HCT116 (cell line): Measurements from ENCODE around the gene PSMB9. TPM values are rescaled to one million over a fixed set of nuclear protein-coding genes. Genes with fewer than 3 reads are reported as not detected.
A peak's percentile ranks its signal among the peaks of the same experiment; 100 is the strongest.

Source experiments
- ATAC-seq: fragments of 200-7000 bp; cut with Tn5 transposase; 2 replicates; pipeline ENCODE4 v1.9.1; 2020; ENCODE audit warnings: mild to moderate bottlenecking, moderate library complexity
- BruUV-seq: library from RNA; stranded (reverse); fragments of 400-500 nt; replicated peaks from 2 replicates; lab custom pipeline; 2021; lab: Mats Ljungman, UMichigan
- CTCF ChIA-PET: fragments of 300-600 bp; sonication (Branson Sonifier 250); formaldehyde crosslinking; loops from one replicate; lab custom pipeline; 2021; ENCODE audit warnings: antibody characterized with exemption; lab: Charles Lee
- POLR2A ChIA-PET: fragments of 300-600, 350-600 bp; sonication (Branson Sonifier 250); formaldehyde crosslinking; loops from one replicate; lab custom pipeline; 2021; ENCODE audit warnings: antibody characterized with exemption; lab: Charles Lee
- RAD21 ChIA-PET, 2 experiments: fragments of 300-600 bp; sonication (Branson Sonifier 250); formaldehyde crosslinking; loops; one replicate each; lab custom pipeline; 2023; ENCODE audit warnings: low total read pairs in 2 of 2; ENCODE audit not compliant: uncharacterized antibody in 2 of 2, unreplicated experiment in 2 of 2, low non-redundant PET in 1 of 2; lab: Charles Lee
- DNase-seq: peaks from one replicate; pipeline ENCODE4 v3.0.0-alpha.2; 2010; ENCODE audit warnings: low read depth, low spot score
- H2AFZ ChIP-seq: fragments of 200-600 bp; shearing (Covaris generic), sonication (generic); 2 replicates; pipeline ENCODE4 v1.6.1; 2017; ENCODE audit warnings: low read depth, mixed run types, mixed read lengths, antibody characterized with exemption, low read length; ENCODE audit not compliant: poor library complexity, severe bottlenecking
- H3K27ac ChIP-seq: 2 replicates; pipeline ENCODE4 v1.5.1; 2012; ENCODE audit warnings: low read depth, low read length
- H3K27me3 ChIP-seq: fragments of 200-600 bp; sonication (generic); 2 replicates; pipeline ENCODE4 v1.6.1; 2016; ENCODE audit warnings: mixed run types, low read length, mixed read lengths; ENCODE audit not compliant: insufficient read depth
- H3K36me3 ChIP-seq, 2 experiments: fragments of 200-500 bp in 1 of 2; fragments of 200-600 bp in 1 of 2; sonication (Bioruptor generic) in 1 of 2; sonication (generic) in 1 of 2; 2 replicates each; pipeline versions ENCODE4 v1.5.1 to v1.6.1; 2014 to 2016; ENCODE audit warnings: low read length in 2 of 2, inconsistent platforms in 1 of 2, mixed read lengths in 1 of 2, mixed run types in 1 of 2; ENCODE audit not compliant: insufficient read depth in 2 of 2, control insufficient read depth in 1 of 2
- H3K4me1 ChIP-seq, 2 experiments: fragments of 200-600 bp in 1 of 2; sonication (generic) in 1 of 2; 2 replicates each; pipeline versions ENCODE4 v1.5.1 to v1.6.1; 2012 to 2017; ENCODE audit warnings: low read length in 2 of 2, inconsistent platforms in 1 of 2, mild to moderate bottlenecking in 1 of 2, mixed read lengths in 1 of 2, mixed run types in 1 of 2, moderate library complexity in 1 of 2; ENCODE audit not compliant: insufficient read depth in 2 of 2, control insufficient read depth in 1 of 2
- H3K4me2 ChIP-seq: fragments of 200-600 bp; sonication (generic); 2 replicates; pipeline ENCODE4 v1.6.1; 2017; ENCODE audit warnings: mixed run types, low read length, mixed read lengths
- H3K4me3 ChIP-seq, 2 experiments: fragments of 200-600 bp in 1 of 2; sonication (generic) in 1 of 2; replicated peaks in 1 of 2; 2 replicates each; pipeline ENCODE4 v1.5.1; 2011 to 2016; ENCODE audit warnings: low read length in 2 of 2, control low read depth in 1 of 2, low read depth in 1 of 2, mild to moderate bottlenecking in 1 of 2, mixed read lengths in 1 of 2, mixed run types in 1 of 2
- H3K79me2 ChIP-seq: fragments of 200-600 bp; sonication (generic); 2 replicates; pipeline ENCODE4 v1.6.1; 2017; ENCODE audit warnings: mild to moderate bottlenecking, mixed run types, low read length, moderate library complexity, mixed read lengths; ENCODE audit not compliant: insufficient read depth
- H3K9ac ChIP-seq: fragments of 200-600 bp; sonication (generic); 2 replicates; pipeline ENCODE4 v1.6.1; 2016; ENCODE audit warnings: low read length, mixed read lengths
- H3K9me2 ChIP-seq: fragments of 200-600 bp; sonication (generic), shearing (Covaris generic); 2 replicates; pipeline ENCODE4 v1.6.1; 2017; ENCODE audit warnings: mixed run types, mild to moderate bottlenecking, moderate library complexity; ENCODE audit not compliant: insufficient read depth
- H3K9me3 ChIP-seq, 2 experiments: fragments of 200-500 bp in 1 of 2; fragments of 200-600 bp in 1 of 2; sonication (Bioruptor generic) in 1 of 2; sonication (generic) in 1 of 2; 2 replicates each; pipeline ENCODE4 v1.6.1; 2014 to 2017; ENCODE audit warnings: low read length in 2 of 2, mixed read lengths in 2 of 2, inconsistent platforms in 1 of 2, low read depth in 1 of 2, mild to moderate bottlenecking in 1 of 2, mixed run types in 1 of 2, moderate library complexity in 1 of 2; ENCODE audit not compliant: control insufficient read depth in 1 of 2, insufficient read depth in 1 of 2
- H4K20me1 ChIP-seq: fragments of 200-600 bp; sonication (generic), shearing (Covaris generic); 2 replicates; pipeline ENCODE4 v1.6.1; 2017; ENCODE audit warnings: mixed run types, mild to moderate bottlenecking, moderate library complexity; ENCODE audit not compliant: insufficient read depth
- CEBPB ChIP-seq: IDR thresholded peaks from 2 replicates; pipeline ENCODE4 v1.6.1; 2012; ENCODE audit warnings: low read depth
- EGR1 ChIP-seq: IDR thresholded peaks from 2 replicates; pipeline ENCODE4 v1.6.1; 2012; ENCODE audit warnings: low read depth
- ELF1 ChIP-seq: IDR thresholded peaks from 2 replicates; pipeline ENCODE4 v1.6.1; 2012; ENCODE audit warnings: low read depth, borderline replicate concordance
- EZH2 ChIP-seq: fragments of 200-600 bp; sonication (generic); IDR thresholded peaks from 2 replicates; pipeline ENCODE4 v1.6.1; 2017; ENCODE audit warnings: antibody characterized with exemption, mixed run types
- EZH2phosphoT487 ChIP-seq: fragments of 200-600 bp; IDR thresholded peaks from 2 replicates; pipeline ENCODE4 v1.6.1; 2018; ENCODE audit warnings: antibody characterized with exemption, borderline replicate concordance
- FOSL1 ChIP-seq: IDR thresholded peaks from 2 replicates; pipeline ENCODE4 v1.6.1; 2012; ENCODE audit warnings: low read depth
- POLR2A ChIP-seq: IDR thresholded peaks from 2 replicates; pipeline ENCODE4 v1.7.0; 2011; ENCODE audit warnings: borderline replicate concordance; ENCODE audit not compliant: insufficient read depth, insufficient read length; ENCODE audit errors: extremely low read depth
- POLR2AphosphoS5 ChIP-seq: IDR thresholded peaks from 2 replicates; pipeline ENCODE4 v1.6.1; 2011; ENCODE audit warnings: mild to moderate bottlenecking, low read depth, low read length, moderate library complexity
- RAD21 ChIP-seq: IDR thresholded peaks from 2 replicates; pipeline ENCODE4 v1.6.1; 2012; ENCODE audit warnings: low read depth, mild to moderate bottlenecking
- SIN3A ChIP-seq: IDR thresholded peaks from 2 replicates; pipeline ENCODE4 v1.6.1; 2012; ENCODE audit warnings: low read depth
- SP1 ChIP-seq: IDR thresholded peaks from 2 replicates; pipeline ENCODE4 v1.6.1; 2012; ENCODE audit warnings: low read depth
- SRF ChIP-seq: IDR thresholded peaks from 2 replicates; pipeline ENCODE4 v1.6.1; 2012; ENCODE audit warnings: low read depth
- TCF7L2 ChIP-seq: IDR thresholded peaks from 2 replicates; pipeline ENCODE4 v1.7.0; 2011; ENCODE audit warnings: borderline replicate concordance, inconsistent platforms; ENCODE audit not compliant: insufficient read depth, insufficient read length; ENCODE audit errors: extremely low read depth
- YY1 ChIP-seq: IDR thresholded peaks from 2 replicates; pipeline ENCODE4 v1.6.1; 2011; ENCODE audit warnings: low read length, low read depth, moderate library complexity, mild to moderate bottlenecking; ENCODE audit not compliant: insufficient replicate concordance; ENCODE audit errors: extremely low read depth
- ZFX ChIP-seq: fragments of 450-650 bp; IDR thresholded peaks from 2 replicates; pipeline ENCODE4 v1.6.1; 2017
- intact Hi-C: fragments of 100-400 bp; cut with micrococcal nuclease; formaldehyde crosslinking; loops from 2 replicates; pipeline ENCODE4 v1.10.0; 2022
- total RNA-seq: library from RNA; stranded (reverse); gene quantifications from one replicate; pipeline ENCODE4 v1.2.1, GENCODE V29; 2021; ENCODE audit not compliant: unreplicated experiment
- TF ChIP-seq, protein P1 (sequence below): IDR thresholded peaks from 2 replicates; pipeline ENCODE4 v1.6.1; 2012
- TF ChIP-seq, protein P2 (sequence below): IDR thresholded peaks from 2 replicates; pipeline ENCODE4 v1.6.1; 2012; ENCODE audit warnings: low read depth
- TF ChIP-seq, protein P3 (sequence below), 3 experiments: fragments of 200-600 bp in 1 of 3; sonication (generic) in 1 of 3; IDR thresholded peaks in 2 of 3; conservative IDR thresholded peaks in 1 of 3; 2 replicates each; pipeline ENCODE4 v1.5.1; 2012 to 2017; ENCODE audit warnings: low read depth in 2 of 3, low read length in 2 of 3, antibody characterized with exemption in 1 of 3, borderline replicate concordance in 1 of 3, control low read depth in 1 of 3, mild to moderate bottlenecking in 1 of 3, mixed read lengths in 1 of 3, mixed run types in 1 of 3, moderate library complexity in 1 of 3; ENCODE audit not compliant: insufficient read depth in 1 of 3

Gene PSMB9
- total RNA-seq, 1 experiment from 2014 or later, result 8.1 TPM

DNA sequence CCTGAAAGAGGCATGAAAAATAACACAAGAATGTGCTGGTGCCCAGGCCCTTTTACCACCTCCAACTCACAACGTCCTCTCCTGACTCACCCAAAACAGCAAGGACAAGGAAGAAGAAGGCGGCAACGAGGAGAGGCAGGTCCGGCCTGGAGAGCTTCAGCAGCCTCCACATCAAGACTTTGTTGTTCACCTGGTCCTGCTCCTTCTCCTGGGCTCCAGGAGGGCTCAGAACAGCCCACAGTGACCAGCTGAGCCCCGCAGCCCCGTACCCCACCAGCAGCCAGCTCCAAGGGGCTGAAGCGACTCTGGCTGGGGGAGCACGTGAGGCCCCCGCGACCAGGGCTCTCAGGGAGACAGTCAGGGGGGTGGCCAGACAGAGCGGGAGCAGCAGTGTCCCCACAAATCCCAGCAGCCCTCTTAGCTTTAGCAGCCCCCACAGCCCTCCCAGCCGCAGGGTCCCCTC is 16.3 kb upstream of the PSMB9 start:
- RAD21 ChIA-PET, result interaction anchor here (0.7 to 2.5 kb wide), 10 partner anchors 12 to 148 kb away, joined by 3 to 36 read pairs (median 6); partner anchors contain the start of genes PSMB9 (in 2 of the 2) and TAP1 (in 2 of the 2)
- no peaks in the 10 kb centered on the region for H4K20me1 ChIP-seq
- POLR2A ChIA-PET, result interaction anchor here (1.2 to 3.0 kb wide), 9 partner anchors 10 to 134 kb away, joined by 3 to 23 read pairs (median 10); partner anchors contain the start of genes PSMB9 and TAP1
- H2AFZ ChIP-seq, result no peak overlapping the region
- ATAC-seq, result peak; percentile 6
- H3K4me3 ChIP-seq, result peak overlapping the region; percentile 83 to 84
- H3K4me1 ChIP-seq, result peaks cover 6 to 20% of the 10 kb centered on the region in 2 experiments; a peak in 3 of 4 replicates
- H3K9me3 ChIP-seq, result no peaks in the 10 kb centered on the region
- peaks cover 0 to 22% of the 10 kb centered on the region in 2 experiments; a peak in 2 of 4 replicates for H3K36me3 ChIP-seq
- peak overlapping the region; percentile 81 for H3K27ac ChIP-seq
- H3K79me2 ChIP-seq, result peaks cover 9% of the 10 kb centered on the region; the same call in 1 of the 2 replicates
- H3K4me2 ChIP-seq, result peak overlapping the region; percentile 98
- no peaks in the 10 kb centered on the region for H3K27me3 ChIP-seq
- TSS peak; percentile 44 for BruUV-seq
- no peaks in the 10 kb centered on the region for H3K9me2 ChIP-seq
- intact Hi-C loops, result loop anchor here (1.0 to 5.0 kb wide), 3 partner anchors 17 to 110 kb away; partner anchors contain the start of gene PSMB9
- DNase-seq, result no peak
- peak overlapping the region; percentile 92 for H3K9ac ChIP-seq
- CTCF ChIA-PET, result interaction anchor here (0.9 to 3.5 kb wide), 22 partner anchors 11 to 423 kb away, joined by 3 to 189 read pairs (median 6); partner anchors contain the start of genes HLA-DMA, HLA-DOB, PSMB9 and TAP1
- TF ChIP-seq SIN3A, result no peak
- TF ChIP-seq RAD21, result no peak
- TF ChIP-seq TCF7L2, result no peak
- no peak for TF ChIP-seq POLR2A
- TF ChIP-seq SP1, result no peak
- TF ChIP-seq, protein P1, sequence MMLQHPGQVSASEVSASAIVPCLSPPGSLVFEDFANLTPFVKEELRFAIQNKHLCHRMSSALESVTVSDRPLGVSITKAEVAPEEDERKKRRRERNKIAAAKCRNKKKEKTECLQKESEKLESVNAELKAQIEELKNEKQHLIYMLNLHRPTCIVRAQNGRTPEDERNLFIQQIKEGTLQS, result no peak
- no peak for TF ChIP-seq ELF1
- TF ChIP-seq EZH2, result no peak
- TF ChIP-seq YY1, result no peak
- no peak for TF ChIP-seq FOSL1
- TF ChIP-seq, protein P2, sequence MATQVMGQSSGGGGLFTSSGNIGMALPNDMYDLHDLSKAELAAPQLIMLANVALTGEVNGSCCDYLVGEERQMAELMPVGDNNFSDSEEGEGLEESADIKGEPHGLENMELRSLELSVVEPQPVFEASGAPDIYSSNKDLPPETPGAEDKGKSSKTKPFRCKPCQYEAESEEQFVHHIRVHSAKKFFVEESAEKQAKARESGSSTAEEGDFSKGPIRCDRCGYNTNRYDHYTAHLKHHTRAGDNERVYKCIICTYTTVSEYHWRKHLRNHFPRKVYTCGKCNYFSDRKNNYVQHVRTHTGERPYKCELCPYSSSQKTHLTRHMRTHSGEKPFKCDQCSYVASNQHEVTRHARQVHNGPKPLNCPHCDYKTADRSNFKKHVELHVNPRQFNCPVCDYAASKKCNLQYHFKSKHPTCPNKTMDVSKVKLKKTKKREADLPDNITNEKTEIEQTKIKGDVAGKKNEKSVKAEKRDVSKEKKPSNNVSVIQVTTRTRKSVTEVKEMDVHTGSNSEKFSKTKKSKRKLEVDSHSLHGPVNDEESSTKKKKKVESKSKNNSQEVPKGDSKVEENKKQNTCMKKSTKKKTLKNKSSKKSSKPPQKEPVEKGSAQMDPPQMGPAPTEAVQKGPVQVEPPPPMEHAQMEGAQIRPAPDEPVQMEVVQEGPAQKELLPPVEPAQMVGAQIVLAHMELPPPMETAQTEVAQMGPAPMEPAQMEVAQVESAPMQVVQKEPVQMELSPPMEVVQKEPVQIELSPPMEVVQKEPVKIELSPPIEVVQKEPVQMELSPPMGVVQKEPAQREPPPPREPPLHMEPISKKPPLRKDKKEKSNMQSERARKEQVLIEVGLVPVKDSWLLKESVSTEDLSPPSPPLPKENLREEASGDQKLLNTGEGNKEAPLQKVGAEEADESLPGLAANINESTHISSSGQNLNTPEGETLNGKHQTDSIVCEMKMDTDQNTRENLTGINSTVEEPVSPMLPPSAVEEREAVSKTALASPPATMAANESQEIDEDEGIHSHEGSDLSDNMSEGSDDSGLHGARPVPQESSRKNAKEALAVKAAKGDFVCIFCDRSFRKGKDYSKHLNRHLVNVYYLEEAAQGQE, result no peak
- no peak for TF ChIP-seq EGR1
- no peak for TF ChIP-seq CEBPB
- TF ChIP-seq ZFX, result no peak
- TF ChIP-seq, protein P3, sequence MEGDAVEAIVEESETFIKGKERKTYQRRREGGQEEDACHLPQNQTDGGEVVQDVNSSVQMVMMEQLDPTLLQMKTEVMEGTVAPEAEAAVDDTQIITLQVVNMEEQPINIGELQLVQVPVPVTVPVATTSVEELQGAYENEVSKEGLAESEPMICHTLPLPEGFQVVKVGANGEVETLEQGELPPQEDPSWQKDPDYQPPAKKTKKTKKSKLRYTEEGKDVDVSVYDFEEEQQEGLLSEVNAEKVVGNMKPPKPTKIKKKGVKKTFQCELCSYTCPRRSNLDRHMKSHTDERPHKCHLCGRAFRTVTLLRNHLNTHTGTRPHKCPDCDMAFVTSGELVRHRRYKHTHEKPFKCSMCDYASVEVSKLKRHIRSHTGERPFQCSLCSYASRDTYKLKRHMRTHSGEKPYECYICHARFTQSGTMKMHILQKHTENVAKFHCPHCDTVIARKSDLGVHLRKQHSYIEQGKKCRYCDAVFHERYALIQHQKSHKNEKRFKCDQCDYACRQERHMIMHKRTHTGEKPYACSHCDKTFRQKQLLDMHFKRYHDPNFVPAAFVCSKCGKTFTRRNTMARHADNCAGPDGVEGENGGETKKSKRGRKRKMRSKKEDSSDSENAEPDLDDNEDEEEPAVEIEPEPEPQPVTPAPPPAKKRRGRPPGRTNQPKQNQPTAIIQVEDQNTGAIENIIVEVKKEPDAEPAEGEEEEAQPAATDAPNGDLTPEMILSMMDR (IDR thresholded peaks at IDR 0.05 in 2 of 3, conservative IDR thresholded peaks at IDR 0.05 in 1 of 3; ENCODE audit: borderline replicate concordance in 1 of 3, insufficient read depth in 1 of 3, low read depth in 2 of 3, low read length in 2 of 3), result no peak
- no peak for TF ChIP-seq POLR2AphosphoS5
- TF ChIP-seq SRF, result no peak
- no peak for TF ChIP-seq EZH2phosphoT487
